GM12878 (cell line): ENCODE data around the gene MFAP2.

Experiments
- BRCA1 ChIP-seq: IDR thresholded peaks from 2 replicates; pipeline ENCODE4 v1.6.1; 2011; ENCODE audit warnings: low read depth, low read length, improper control_type of control experiment
- E4F1 ChIP-seq: fragments of 450-650 bp; IDR thresholded peaks from 2 replicates; pipeline ENCODE4 v1.6.1; 2018; ENCODE audit warnings: borderline replicate concordance, mild to moderate bottlenecking; ENCODE audit not compliant: partially characterized antibody
- ELK1 ChIP-seq: IDR thresholded peaks from 2 replicates; pipeline ENCODE4 v1.6.1; 2012; ENCODE audit warnings: low read depth, low read length, improper control_type of control experiment
- EP300 ChIP-seq, 2 experiments: fragments of 150-350 bp in 1 of 2; IDR thresholded peaks; 2 replicates each; pipeline ENCODE4 v1.6.1; 2011 to 2012; ENCODE audit warnings: low read depth in 2 of 2, low read length in 2 of 2, borderline replicate concordance in 1 of 2, improper control_type of control experiment in 1 of 2, inconsistent platforms in 1 of 2; ENCODE audit not compliant: control insufficient read depth in 1 of 2
- ESRRA ChIP-seq: IDR thresholded peaks from 2 replicates; pipeline ENCODE4 v1.6.1; 2012; ENCODE audit warnings: mild to moderate bottlenecking, low read length, improper control_type of control experiment
- ETV6 ChIP-seq, 2 experiments: fragments of 450-650 bp in 1 of 2; IDR thresholded peaks in 1 of 2; conservative IDR thresholded peaks in 1 of 2; 2 replicates each; pipeline ENCODE4 v1.6.1; 2014; ENCODE audit warnings: antibody characterized with exemption in 1 of 2, borderline replicate concordance in 1 of 2, low read depth in 1 of 2, mild to moderate bottlenecking in 1 of 2, moderate library complexity in 1 of 2
- EZH2 ChIP-seq: IDR thresholded peaks from 2 replicates; pipeline ENCODE4 v1.6.1; 2012; ENCODE audit warnings: low read depth, mild to moderate bottlenecking, control low read depth, inconsistent platforms, low read length, borderline replicate concordance; ENCODE audit not compliant: control insufficient read depth
- FOXM1 ChIP-seq: IDR thresholded peaks from 2 replicates; pipeline ENCODE4 v1.6.1; 2012; ENCODE audit warnings: low read depth, mild to moderate bottlenecking, inconsistent platforms, low read length, moderate library complexity
- PAX8 ChIP-seq: fragments of 450-650 bp; IDR thresholded peaks from 2 replicates; pipeline ENCODE4 v1.6.1; 2017; ENCODE audit warnings: mild to moderate bottlenecking, moderate library complexity
- POLR2AphosphoS5 ChIP-seq: IDR thresholded peaks from 2 replicates; pipeline ENCODE4 v1.6.1; 2011; ENCODE audit warnings: mild to moderate bottlenecking, low read length, inconsistent platforms
- RCOR1 ChIP-seq: conservative IDR thresholded peaks from 2 replicates; pipeline ENCODE4 v1.6.1; 2012; ENCODE audit warnings: low read depth, low read length, improper control_type of control experiment
- YY1 ChIP-seq: IDR thresholded peaks from 2 replicates; pipeline ENCODE4 v1.6.1; 2011; ENCODE audit warnings: low read depth, mild to moderate bottlenecking, low read length
- ZNF687 ChIP-seq: fragments of 450-650 bp; IDR thresholded peaks from 2 replicates; pipeline ENCODE4 v1.6.1; 2017; ENCODE audit warnings: mild to moderate bottlenecking, moderate library complexity
- TF ChIP-seq, protein P1 (sequence below), 3 experiments: IDR thresholded peaks in 2 of 3; conservative IDR thresholded peaks in 1 of 3; 2 replicates each; pipeline ENCODE4 v1.5.1; 2011; ENCODE audit warnings: low read depth in 3 of 3, low read length in 3 of 3, mild to moderate bottlenecking in 3 of 3, control low read depth in 2 of 3, moderate library complexity in 2 of 3, inconsistent platforms in 1 of 3, mixed read lengths in 1 of 3; ENCODE audit not compliant: control insufficient read depth in 2 of 3, insufficient read depth in 1 of 3; ENCODE audit errors: extremely low read depth in 1 of 3

DNA sequence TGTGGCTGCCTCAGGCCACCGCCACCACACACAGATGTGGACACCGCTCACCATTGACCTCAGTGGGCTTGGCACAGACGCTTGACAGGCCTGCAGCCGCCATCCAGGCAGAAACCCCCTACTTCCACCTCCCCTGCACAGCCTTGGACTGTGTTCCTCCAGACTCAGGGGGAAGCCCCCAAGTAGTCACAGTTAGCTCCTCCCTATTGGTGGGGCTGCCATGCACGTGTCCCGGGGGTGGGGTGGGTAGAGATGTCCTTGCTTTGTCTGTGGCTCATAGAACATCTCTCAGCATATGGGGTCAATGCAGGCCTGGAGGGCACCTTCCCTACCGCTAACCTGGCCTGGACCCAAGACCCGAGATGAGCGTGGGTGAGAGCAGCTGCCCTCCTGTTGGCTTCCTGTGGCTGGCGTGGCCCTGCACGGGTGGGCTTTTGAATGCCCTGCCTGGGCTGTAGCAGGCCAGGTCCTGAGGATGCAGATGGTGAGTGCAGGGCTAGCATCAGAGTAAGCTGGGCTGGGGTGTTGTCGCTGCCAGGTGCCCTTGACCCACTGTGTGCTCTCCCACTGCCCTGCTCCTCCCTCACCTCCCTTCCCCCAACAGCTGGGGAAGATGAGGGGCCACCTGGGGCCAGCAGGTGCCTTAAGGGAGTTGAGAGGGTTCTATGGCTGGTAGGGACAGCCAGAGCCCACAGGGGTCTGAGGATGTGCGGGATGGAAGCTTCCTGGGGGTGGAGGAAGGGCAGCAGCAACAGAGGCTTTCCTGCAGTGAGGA, 52.5 kb downstream of the MFAP2 start:
- TF ChIP-seq E4F1 (no peak), RCOR1 (no peak), ETV6 (conservative IDR thresholded peaks at IDR 0.05 in 1 of 2, IDR thresholded peaks at IDR 0.05 in 1 of 2; ENCODE audit: borderline replicate concordance in 1 of 2, low read depth in 1 of 2) (no peak), PAX8 (no peak), BRCA1 (no peak), ELK1 (no peak), EZH2 (no peak), YY1 (no peak), ZNF687 (no peak), FOXM1 (no peak), POLR2AphosphoS5 (no peak), ESRRA (no peak), EP300 (IDR thresholded peaks at IDR 0.05; ENCODE audit: borderline replicate concordance in 1 of 2, control insufficient read depth in 1 of 2, low read depth in 2 of 2, low read length in 2 of 2) (no peak)
- TF ChIP-seq, protein P1, sequence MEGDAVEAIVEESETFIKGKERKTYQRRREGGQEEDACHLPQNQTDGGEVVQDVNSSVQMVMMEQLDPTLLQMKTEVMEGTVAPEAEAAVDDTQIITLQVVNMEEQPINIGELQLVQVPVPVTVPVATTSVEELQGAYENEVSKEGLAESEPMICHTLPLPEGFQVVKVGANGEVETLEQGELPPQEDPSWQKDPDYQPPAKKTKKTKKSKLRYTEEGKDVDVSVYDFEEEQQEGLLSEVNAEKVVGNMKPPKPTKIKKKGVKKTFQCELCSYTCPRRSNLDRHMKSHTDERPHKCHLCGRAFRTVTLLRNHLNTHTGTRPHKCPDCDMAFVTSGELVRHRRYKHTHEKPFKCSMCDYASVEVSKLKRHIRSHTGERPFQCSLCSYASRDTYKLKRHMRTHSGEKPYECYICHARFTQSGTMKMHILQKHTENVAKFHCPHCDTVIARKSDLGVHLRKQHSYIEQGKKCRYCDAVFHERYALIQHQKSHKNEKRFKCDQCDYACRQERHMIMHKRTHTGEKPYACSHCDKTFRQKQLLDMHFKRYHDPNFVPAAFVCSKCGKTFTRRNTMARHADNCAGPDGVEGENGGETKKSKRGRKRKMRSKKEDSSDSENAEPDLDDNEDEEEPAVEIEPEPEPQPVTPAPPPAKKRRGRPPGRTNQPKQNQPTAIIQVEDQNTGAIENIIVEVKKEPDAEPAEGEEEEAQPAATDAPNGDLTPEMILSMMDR (IDR thresholded peaks at IDR 0.05 in 2 of 3, conservative IDR thresholded peaks at IDR 0.05 in 1 of 3; ENCODE audit: control insufficient read depth in 2 of 3, extremely low read depth in 1 of 3, insufficient read depth in 1 of 3, low read depth in 3 of 3, low read length in 3 of 3), result no peak
